Testis (tissue), 3 donors: Measurements from ENCODE around the gene ATP5F1D. TPM values are rescaled to one million over a fixed set of nuclear protein-coding genes. Genes with fewer than 3 reads are reported as not detected.

Experiments
- DNase-seq: peaks from one replicate; pipeline ENCODE4 v3.0.0-alpha.2; 2019
- H3K27ac ChIP-seq, 2 donors: fragments of 200-600 bp; sonication (generic); one replicate each; pipeline ENCODE4 v1.5.1; 2019
- H3K27me3 ChIP-seq: fragments of 200-600 bp; sonication (generic); one replicate; pipeline ENCODE4 v1.5.1; 2019
- H3K36me3 ChIP-seq: fragments of 200-600 bp; sonication (generic); one replicate; pipeline ENCODE4 v1.5.1; 2017; ENCODE audit warnings: low read depth; ENCODE audit errors: missing control alignments
- H3K4me1 ChIP-seq: fragments of 200-600 bp; sonication (generic); one replicate; pipeline ENCODE4 v1.5.1; 2019
- H3K4me3 ChIP-seq, 2 donors: fragments of 200-600 bp; sonication (generic); one replicate each; pipeline ENCODE4 v1.5.1; 2017 to 2019
- H3K9me3 ChIP-seq: fragments of 200-600 bp; sonication (generic); one replicate; pipeline ENCODE4 v1.5.1; 2017
- POLR2A ChIP-seq: fragments of 450-650 bp; IDR thresholded peaks from one replicate; pipeline ENCODE4 v1.6.1; 2017; ENCODE audit warnings: antibody characterized with exemption, mild to moderate bottlenecking, moderate library complexity
- WGBS, 2 donors: methylation state at CpG; one replicate each; pipeline ENCODE4 v1.1.5; 2018; 5-methylcytosine and 5-hydroxymethylcytosine counted together
- intact Hi-C: fragments of 100-400 bp; cut with DNase I; formaldehyde crosslinking; loops from one replicate; pipeline ENCODE4 v1.15.1; 2023; ENCODE audit warnings: low total_unique reads
- polyA plus RNA-seq: library from polyadenylated mRNA; stranded (reverse); fragments of 350-450 nt; fragmentation: Illumina TruSeq; extraction: RNeasy Lipid Tissue Mini Kit (QIAGEN cat#74804); gene quantifications from one replicate; pipeline ENCODE4 v1.2.3, GENCODE V29; 2014; ENCODE audit warnings: low read depth, low replicate concordance; ENCODE audit not compliant: insufficient read depth
- total RNA-seq, 2 donors: library from RNA; depleted of rRNA; stranded (reverse); fragments of >200 nt; gene quantifications; one replicate each; pipeline ENCODE4 v1.2.3, GENCODE V29; 2016
- TF ChIP-seq, protein P1 (sequence below), 3 experiments: fragments of 450-650 bp in 2 of 3; fragments of 200-600 bp in 1 of 3; sonication (generic) in 1 of 3; IDR thresholded peaks; one replicate each; pipeline ENCODE4 v1.5.1; 2016 to 2019; ENCODE audit warnings: antibody characterized with exemption in 3 of 3, mild to moderate bottlenecking in 2 of 3, moderate library complexity in 1 of 3

Gene ATP5F1D
- total and polyA plus RNA-seq, 3 donors from 2014 or later = 94.5 to 166 (median 104) TPM

DNA sequence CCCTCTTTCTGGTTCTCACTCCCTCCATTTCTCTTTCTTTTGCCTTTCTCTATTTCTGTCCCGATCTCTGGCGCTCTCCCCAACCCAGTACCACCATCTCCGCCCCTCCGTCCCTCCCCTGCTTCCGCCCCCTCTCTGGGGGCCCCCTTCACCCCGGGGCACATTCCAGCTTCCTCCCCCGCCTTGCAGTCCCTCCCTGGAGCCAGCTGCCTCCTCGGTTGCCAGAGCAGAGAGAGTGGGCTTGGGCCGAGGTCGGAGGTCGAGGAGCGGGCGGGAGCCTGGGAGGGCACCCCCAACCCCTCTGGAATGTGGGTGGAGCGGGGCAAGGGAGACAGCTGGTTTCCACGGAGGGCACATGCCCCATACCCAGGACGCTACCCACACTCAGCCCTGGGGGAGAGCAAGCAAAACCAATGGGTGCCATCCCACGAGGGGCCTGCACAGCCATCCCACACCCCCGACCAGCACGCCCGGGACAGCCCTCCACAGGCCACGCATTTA lies 21.1 kb downstream of the ATP5F1D start:
- intact Hi-C loops = no loop called here
- WGBS, 2 donors = 56 to 66% methylated on average over 12 to 21 of the region's 21 CpGs
- Histone ChIP-seq H3K27me3 (no peaks in the 10 kb centered on the region), H3K27ac (peak overlapping the region; percentile 80 to 81), H3K36me3 (no peaks in the 10 kb centered on the region), H3K4me3 (no peak overlapping the region), H3K9me3 (no peaks in the 10 kb centered on the region), H3K4me1 (peaks cover 76% of the 10 kb centered on the region)
- DNase-seq = no peak
- TF ChIP-seq, protein P1, sequence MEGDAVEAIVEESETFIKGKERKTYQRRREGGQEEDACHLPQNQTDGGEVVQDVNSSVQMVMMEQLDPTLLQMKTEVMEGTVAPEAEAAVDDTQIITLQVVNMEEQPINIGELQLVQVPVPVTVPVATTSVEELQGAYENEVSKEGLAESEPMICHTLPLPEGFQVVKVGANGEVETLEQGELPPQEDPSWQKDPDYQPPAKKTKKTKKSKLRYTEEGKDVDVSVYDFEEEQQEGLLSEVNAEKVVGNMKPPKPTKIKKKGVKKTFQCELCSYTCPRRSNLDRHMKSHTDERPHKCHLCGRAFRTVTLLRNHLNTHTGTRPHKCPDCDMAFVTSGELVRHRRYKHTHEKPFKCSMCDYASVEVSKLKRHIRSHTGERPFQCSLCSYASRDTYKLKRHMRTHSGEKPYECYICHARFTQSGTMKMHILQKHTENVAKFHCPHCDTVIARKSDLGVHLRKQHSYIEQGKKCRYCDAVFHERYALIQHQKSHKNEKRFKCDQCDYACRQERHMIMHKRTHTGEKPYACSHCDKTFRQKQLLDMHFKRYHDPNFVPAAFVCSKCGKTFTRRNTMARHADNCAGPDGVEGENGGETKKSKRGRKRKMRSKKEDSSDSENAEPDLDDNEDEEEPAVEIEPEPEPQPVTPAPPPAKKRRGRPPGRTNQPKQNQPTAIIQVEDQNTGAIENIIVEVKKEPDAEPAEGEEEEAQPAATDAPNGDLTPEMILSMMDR (IDR thresholded peaks at IDR 0.05) = no peak
- TF ChIP-seq POLR2A = no peak

DNA sequence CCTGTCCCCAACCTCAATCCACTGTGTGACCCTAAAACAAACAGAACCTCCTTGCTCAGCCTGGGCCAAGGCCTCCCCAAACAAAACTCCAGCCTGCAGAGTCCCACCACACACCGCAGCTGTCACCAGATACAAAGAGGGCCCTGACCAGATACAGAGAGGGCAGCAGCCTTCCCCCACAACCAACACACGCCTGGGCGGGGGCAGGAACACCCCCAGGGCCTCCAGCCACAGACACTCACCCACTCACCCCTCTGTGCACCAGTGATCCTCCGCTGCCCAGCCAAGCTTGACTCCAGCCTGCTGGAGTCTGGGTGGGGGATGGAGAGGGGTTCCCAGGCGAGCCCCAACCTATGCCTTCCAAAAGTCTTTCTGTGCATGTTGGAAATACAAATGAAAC lies 21.6 kb downstream of the ATP5F1D start:
- no peak for DNase-seq
- intact Hi-C loops = no loop called here
- TF ChIP-seq, protein P1 (IDR thresholded peaks at IDR 0.05) = no peak
- TF ChIP-seq POLR2A = no peak
- H3K4me3 ChIP-seq = no peak overlapping the region
- no peaks in the 10 kb centered on the region for H3K9me3 ChIP-seq
- H3K27me3 ChIP-seq = no peaks in the 10 kb centered on the region
- 68 to 76% methylated on average over 5 of the region's 5 CpGs for WGBS, 2 donors
- no peaks in the 10 kb centered on the region for H3K36me3 ChIP-seq
- H3K27ac ChIP-seq = no peak overlapping the region
- H3K4me1 ChIP-seq = peaks cover 76% of the 10 kb centered on the region

DNA sequence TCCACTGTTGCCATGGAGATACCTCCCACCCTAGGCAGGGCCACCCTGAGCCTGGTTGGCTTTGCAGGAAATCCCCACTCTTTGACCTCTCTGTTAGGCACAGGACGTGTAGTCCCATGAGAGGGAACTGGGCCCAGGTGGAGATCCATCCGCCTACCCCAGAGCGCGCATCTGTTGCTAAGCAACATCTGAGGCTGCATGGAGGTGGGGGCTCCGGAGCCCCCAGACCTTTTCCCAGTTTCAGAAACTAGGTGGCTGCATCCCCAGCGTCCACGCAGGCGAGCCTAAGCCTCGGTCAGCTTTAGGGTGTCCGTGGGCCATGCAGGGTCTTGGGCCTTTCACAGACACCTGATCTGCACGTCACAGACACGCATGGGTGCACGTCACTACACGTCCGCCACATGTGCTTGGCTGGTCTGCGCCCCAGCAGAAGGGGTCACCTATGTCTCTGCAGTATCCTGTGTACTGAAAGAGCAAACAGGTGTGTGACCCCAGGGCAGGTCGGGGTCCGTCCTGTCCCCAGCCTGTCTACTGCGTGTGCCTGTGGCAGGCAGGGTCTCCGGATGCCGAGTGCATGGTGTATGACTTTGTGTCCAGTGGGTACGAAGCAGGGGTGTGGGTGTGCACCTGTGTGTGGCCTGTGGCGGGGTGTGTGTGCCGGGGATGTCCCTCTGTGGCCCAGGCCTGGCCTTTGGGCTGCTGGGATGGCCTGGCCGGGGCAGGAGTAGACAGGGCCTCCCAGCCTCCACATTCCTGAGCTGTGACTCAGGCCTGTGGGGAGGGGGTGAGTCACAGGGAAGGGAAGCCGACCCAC lies 23.5 kb downstream of the ATP5F1D start:
- Histone ChIP-seq H3K27me3 (no peaks in the 10 kb centered on the region), H3K36me3 (no peaks in the 10 kb centered on the region), H3K4me1 (peaks cover 70% of the 10 kb centered on the region), H3K9me3 (no peaks in the 10 kb centered on the region), H3K27ac (peak overlapping the region; percentile 68 to 89), H3K4me3 (no peak overlapping the region)
- WGBS, 2 donors = 60 to 62% methylated on average over 7 to 26 of the region's 26 CpGs
- TF ChIP-seq POLR2A = no peak
- TF ChIP-seq, protein P1 (IDR thresholded peaks at IDR 0.05) = no peak
- intact Hi-C loops = no loop called here
- peak; percentile 59 for DNase-seq

DNA sequence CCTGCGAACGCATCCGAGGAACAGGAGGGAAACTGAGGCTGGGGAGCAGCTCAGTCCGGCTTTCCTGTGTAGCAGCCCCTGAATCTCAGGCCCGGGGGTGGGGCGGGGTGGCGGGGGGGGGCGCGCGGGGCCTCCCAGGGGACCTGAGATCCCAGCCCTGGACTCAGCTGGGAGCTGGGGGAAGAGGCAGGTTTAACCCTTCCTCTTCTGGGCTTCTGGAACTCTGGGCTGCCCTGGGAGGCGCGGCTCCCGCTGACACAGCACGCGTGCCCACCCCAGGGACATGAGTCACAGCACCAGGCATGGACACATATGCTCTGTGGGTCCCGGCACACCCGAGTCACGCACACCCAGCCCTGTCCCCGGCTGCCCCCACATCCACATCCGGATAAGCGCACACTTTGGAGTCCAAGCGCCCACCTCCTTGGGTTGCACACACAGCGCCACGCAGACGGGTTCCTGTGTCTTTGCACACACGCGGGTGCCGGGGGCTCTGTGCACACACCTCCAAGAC lies 24.1 kb downstream of the ATP5F1D start:
- peak overlapping the region; percentile 68 to 89 for H3K27ac ChIP-seq

DNA sequence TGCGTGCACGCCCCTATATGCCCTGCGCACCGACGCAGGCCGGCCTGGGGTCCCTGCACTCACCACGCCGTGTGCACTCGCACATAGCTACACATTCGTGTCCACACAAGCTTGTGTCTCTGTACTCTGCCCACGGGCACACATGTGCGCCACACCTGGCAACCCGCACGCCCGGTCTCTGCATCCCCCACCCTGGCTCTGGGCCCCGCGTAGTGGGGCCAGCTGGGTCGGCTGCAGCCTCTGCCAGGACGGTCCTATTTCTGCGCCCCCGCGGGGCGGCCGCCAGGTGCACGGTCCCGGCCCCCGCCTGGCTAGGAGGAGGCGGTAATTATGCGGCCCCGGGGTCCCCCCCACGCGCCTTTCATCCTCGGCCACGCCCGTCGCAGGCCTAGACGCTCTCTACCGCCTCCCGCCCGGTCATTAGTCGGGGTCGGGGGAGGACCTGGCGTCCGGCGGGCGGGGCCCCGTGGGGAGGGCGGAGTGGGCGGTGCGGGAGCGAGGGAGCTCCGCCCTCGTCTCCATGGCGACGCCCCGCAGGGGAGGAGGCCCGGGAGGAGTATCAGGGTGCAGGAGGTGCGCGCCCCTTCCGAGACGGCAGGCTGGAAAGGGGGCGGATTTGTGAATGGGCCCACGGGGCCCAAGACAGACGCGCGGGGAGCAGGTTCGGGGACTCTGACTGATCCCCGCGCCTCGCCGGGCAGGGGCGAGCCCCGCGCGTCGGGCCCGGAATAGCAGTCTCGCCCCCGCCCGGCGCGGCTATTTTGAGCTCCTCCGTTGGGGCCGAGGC lies 24.8 kb downstream of the ATP5F1D start:
- DNase-seq = peak; percentile 84
- TF ChIP-seq, protein P1 (IDR thresholded peaks at IDR 0.05) = no peak
- no peak for TF ChIP-seq POLR2A
- Histone ChIP-seq H3K4me3 (peak overlapping the region; percentile 50 to 60), H3K4me1 (peaks cover 74% of the 10 kb centered on the region), H3K27me3 (no peaks in the 10 kb centered on the region), H3K36me3 (no peaks in the 10 kb centered on the region), H3K27ac (peak overlapping the region; percentile 68 to 89), H3K9me3 (no peaks in the 10 kb centered on the region)
- 0 to 6% methylated on average over 28 to 57 of the region's 84 CpGs for WGBS, 2 donors
- intact Hi-C loops = no loop called here

More for the DNA sequence above, 24.1 kb downstream of the ATP5F1D start:
- Histone ChIP-seq H3K9me3 (no peaks in the 10 kb centered on the region), H3K36me3 (no peaks in the 10 kb centered on the region), H3K4me1 (peaks cover 70% of the 10 kb centered on the region), H3K27me3 (no peaks in the 10 kb centered on the region), H3K4me3 (peak overlapping the region in 1 of 2 donors; percentile 60)
- TF ChIP-seq POLR2A = no peak
- no peak for DNase-seq
- intact Hi-C loops = no loop called here
- 2 to 13% methylated on average over 8 to 16 of the region's 28 CpGs for WGBS, 2 donors
